ENCODE results near the gene ZNHIT3. TPM values are rescaled to one million over a fixed set of nuclear protein-coding genes. Genes with fewer than 3 reads are reported as not detected.
"Not testable (repeated sequence)": the region's sequence is repeated elsewhere in the genome, so short reads cannot be mapped to it uniquely, and the experiment has no call there.

Gene ZNHIT3
- 48.1 and 54.1 TPM in 2 replicates for total RNA-seq
- 39.6 and 53.3 TPM in 2 replicates for polyA plus RNA-seq

GRCh38 chr17:36486204-36487194, at the start of gene ZNHIT3:
ZNHIT3 (plus strand) TSS chr17:36486681; CDS start chr17:36486700, 19 bp downstream.
- peak within 1 kb of the TSS; percentile 69 for H3K27ac ChIP-seq
- peak; percentile 96 for DNase-seq (ENCODE audit: low spot score)
- WGBS (ENCODE audit: low lambda C conversion rate, missing lambda C conversion rate) = 1% methylated on average over 57 of the region's 73 CpGs
- no peak for TF ChIP-seq EZH2phosphoT487 (IDR thresholded peaks at IDR 0.05; ENCODE audit: low read depth, severe bottlenecking, unreplicated experiment)
- TF ChIP-seq EZH2 (IDR thresholded peaks at IDR 0.05; ENCODE audit: borderline replicate concordance) = no peak
- no peak for TF ChIP-seq CTCF (IDR thresholded peaks at IDR 0.05; ENCODE audit: poor library complexity)
- peaks cover 17% of the 10 kb centered on the region for H3K4me1 ChIP-seq (ENCODE audit: insufficient read depth)
- peak within 1 kb of the TSS; percentile 90 for H3K4me2 ChIP-seq
- H3K4me3 ChIP-seq = peak within 1 kb of the TSS; percentile 79
- H2AFZ ChIP-seq = peak within 1 kb of the TSS; percentile 100
- H3K9me3 ChIP-seq (ENCODE audit: low read depth) = no peaks in the 10 kb centered on the region
- H3K9me2 ChIP-seq (replicated peaks; ENCODE audit: insufficient read depth) = no peaks in the 10 kb centered on the region
- peaks cover 49% of the 10 kb centered on the region for H3K79me2 ChIP-seq
- H3K27me3 ChIP-seq = peaks cover 8% of the 10 kb centered on the region
- H3K36me3 ChIP-seq (replicated peaks; ENCODE audit: insufficient read depth, low read depth) = no peaks in the 10 kb centered on the region
- peaks cover 20% of the 10 kb centered on the region for H4K20me1 ChIP-seq (ENCODE audit: insufficient read depth, poor library complexity, severe bottlenecking)

DNA sequence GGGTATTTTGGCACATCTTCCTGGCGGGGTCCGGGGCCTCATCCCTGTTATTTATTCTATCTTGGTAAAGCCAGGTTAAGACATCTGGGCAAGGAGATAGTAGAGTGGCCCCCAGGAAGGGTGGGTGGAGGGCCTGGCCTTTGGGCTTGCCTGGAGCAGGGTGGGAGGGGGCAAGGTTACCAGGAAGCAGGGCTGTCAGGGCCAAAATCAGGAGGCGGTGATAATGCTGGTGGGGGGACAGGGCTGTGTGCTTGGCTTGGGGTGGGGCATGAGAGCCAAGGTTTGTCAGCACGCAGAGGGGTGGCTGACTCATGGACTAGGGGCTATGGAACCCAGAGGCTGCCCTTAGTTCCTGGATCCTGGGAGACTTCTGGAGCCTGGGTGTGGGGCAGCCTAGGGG, 44.7 kb upstream of the ZNHIT3 start:
- H3K27ac ChIP-seq; H3K4me1 ChIP-seq (ENCODE audit: insufficient read depth); H3K9me2 ChIP-seq (replicated peaks; ENCODE audit: insufficient read depth); H3K27me3 ChIP-seq; H2AFZ ChIP-seq; H3K79me2 ChIP-seq; H3K4me3 ChIP-seq; H3K9me3 ChIP-seq (ENCODE audit: low read depth); DNase-seq (ENCODE audit: low spot score); H3K36me3 ChIP-seq (replicated peaks; ENCODE audit: insufficient read depth, low read depth); H4K20me1 ChIP-seq (ENCODE audit: insufficient read depth, poor library complexity, severe bottlenecking); H3K4me2 ChIP-seq: not testable (repeated sequence)
- WGBS (ENCODE audit: low lambda C conversion rate, missing lambda C conversion rate) = no CpG with 5 or more reads among the region's 4 CpGs

GRCh38 chr17:36443777-36444176, 42.7 kb upstream of the ZNHIT3 start:
- no peaks in the 10 kb centered on the region for H3K4me1 ChIP-seq (ENCODE audit: insufficient read depth)
- TF ChIP-seq EZH2 (IDR thresholded peaks at IDR 0.05; ENCODE audit: borderline replicate concordance) (no peak), EZH2phosphoT487 (IDR thresholded peaks at IDR 0.05; ENCODE audit: low read depth, severe bottlenecking, unreplicated experiment) (no peak), CTCF (IDR thresholded peaks at IDR 0.05; ENCODE audit: poor library complexity) (no peak)
- no peak overlapping the region for H2AFZ ChIP-seq
- H3K36me3 ChIP-seq (replicated peaks; ENCODE audit: insufficient read depth, low read depth) = no peaks in the 10 kb centered on the region
- H3K79me2 ChIP-seq = no peaks in the 10 kb centered on the region
- H3K4me2 ChIP-seq = no peak overlapping the region
- H3K9me2 ChIP-seq (replicated peaks; ENCODE audit: insufficient read depth) = no peaks in the 10 kb centered on the region
- no peaks in the 10 kb centered on the region for H4K20me1 ChIP-seq (ENCODE audit: insufficient read depth, poor library complexity, severe bottlenecking)
- no peak for DNase-seq (ENCODE audit: low spot score)
- WGBS (ENCODE audit: low lambda C conversion rate, missing lambda C conversion rate) = 87% methylated on average over 6 of the region's 6 CpGs
- no peak overlapping the region for H3K27ac ChIP-seq
- no peaks in the 10 kb centered on the region for H3K9me3 ChIP-seq (ENCODE audit: low read depth)
- no peak overlapping the region for H3K4me3 ChIP-seq
- no peaks in the 10 kb centered on the region for H3K27me3 ChIP-seq

DNA sequence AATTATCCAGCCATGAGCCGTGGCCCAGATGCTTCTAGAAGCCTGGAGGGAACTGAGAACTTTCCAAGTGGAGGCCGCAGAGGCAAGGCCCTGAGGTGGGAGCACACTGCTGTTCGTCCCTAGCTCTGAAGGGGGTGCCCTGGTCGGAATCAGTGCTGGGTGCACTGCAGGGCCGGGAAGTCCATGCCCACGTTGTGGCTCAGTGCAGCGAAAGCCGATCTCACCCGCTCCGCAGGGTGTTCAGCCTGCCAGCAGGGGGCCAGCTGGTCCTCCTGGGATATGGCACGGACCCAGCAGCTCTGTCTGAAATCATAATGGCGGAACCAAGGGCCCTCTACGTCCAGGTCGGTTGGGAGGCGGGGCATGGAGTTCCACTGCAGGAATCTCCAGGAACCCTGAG, 36.5 kb upstream of the ZNHIT3 start:
- H2AFZ ChIP-seq; H3K27me3 ChIP-seq; H3K27ac ChIP-seq; H3K4me2 ChIP-seq; H3K9me3 ChIP-seq (ENCODE audit: low read depth); H3K36me3 ChIP-seq (replicated peaks; ENCODE audit: insufficient read depth, low read depth); H4K20me1 ChIP-seq (ENCODE audit: insufficient read depth, poor library complexity, severe bottlenecking); H3K4me1 ChIP-seq (ENCODE audit: insufficient read depth); DNase-seq (ENCODE audit: low spot score); H3K79me2 ChIP-seq; H3K4me3 ChIP-seq; H3K9me2 ChIP-seq (replicated peaks; ENCODE audit: insufficient read depth): not testable (repeated sequence)
- WGBS (ENCODE audit: low lambda C conversion rate, missing lambda C conversion rate) = 81% methylated on average over 10 of the region's 15 CpGs

GRCh38 chr17:36452888-36453287, 33.6 kb upstream of the ZNHIT3 start:
- not testable (repeated sequence) for H4K20me1 ChIP-seq (ENCODE audit: insufficient read depth, poor library complexity, severe bottlenecking); H3K4me2 ChIP-seq; H3K27me3 ChIP-seq; H3K79me2 ChIP-seq; H3K4me3 ChIP-seq; DNase-seq (ENCODE audit: low spot score); H3K9me3 ChIP-seq (ENCODE audit: low read depth); H2AFZ ChIP-seq; H3K27ac ChIP-seq; H3K36me3 ChIP-seq (replicated peaks; ENCODE audit: insufficient read depth, low read depth); H3K4me1 ChIP-seq (ENCODE audit: insufficient read depth); H3K9me2 ChIP-seq (replicated peaks; ENCODE audit: insufficient read depth)
- 82% methylated on average over 2 of the region's 9 CpGs for WGBS (ENCODE audit: low lambda C conversion rate, missing lambda C conversion rate)

- H3K36me3 ChIP-seq (replicated peaks; ENCODE audit: insufficient read depth, low read depth); H3K4me3 ChIP-seq; H3K9me3 ChIP-seq (ENCODE audit: low read depth); H3K79me2 ChIP-seq; H3K27ac ChIP-seq; H3K4me1 ChIP-seq (ENCODE audit: insufficient read depth); DNase-seq (ENCODE audit: low spot score); H4K20me1 ChIP-seq (ENCODE audit: insufficient read depth, poor library complexity, severe bottlenecking); H3K4me2 ChIP-seq; H3K9me2 ChIP-seq (replicated peaks; ENCODE audit: insufficient read depth); H2AFZ ChIP-seq: not testable (repeated sequence)
- peaks cover 24% of the 10 kb centered on the region for H3K27me3 ChIP-seq
- WGBS (ENCODE audit: low lambda C conversion rate, missing lambda C conversion rate) = 100% methylated on average over 4 of the region's 9 CpGs
Measured at GRCh38 chr17:36457701-36458100, 28.8 kb upstream of the ZNHIT3 start.
